Astrocyte (in vitro differentiated cells and primary cell): ENCODE measurements around the gene MYT1. TPM values are rescaled to one million over a fixed set of nuclear protein-coding genes. Genes with fewer than 3 reads are reported as not detected.

Source experiments
- DNase-seq: peaks from one replicate; pipeline ENCODE4 v3.0.0-alpha.2; 2010; ENCODE audit warnings: low read depth
- FAIRE-seq: peaks from 2 replicates; lab custom pipeline; 2011; peaks lifted over from hg19 to GRCh38; lab: Jason Lieb, UNC
- H2AFZ ChIP-seq: 2 replicates; pipeline ENCODE4 v1.6.0; 2012; ENCODE audit warnings: low read depth, low read length, inconsistent platforms
- H3K27ac ChIP-seq: 2 replicates; pipeline ENCODE4 v1.5.1; 2011; ENCODE audit warnings: low read depth, low read length, inconsistent platforms
- H3K27me3 ChIP-seq: 2 replicates; pipeline ENCODE4 v1.6.0; 2011; ENCODE audit warnings: low read length, inconsistent platforms; ENCODE audit not compliant: insufficient read depth
- H3K36me3 ChIP-seq: 2 replicates; pipeline ENCODE4 v1.5.1; 2011; ENCODE audit warnings: low read length, inconsistent platforms; ENCODE audit not compliant: insufficient read depth
- H3K4me1 ChIP-seq: 2 replicates; pipeline ENCODE4 v1.5.1; 2011; ENCODE audit warnings: low read length, inconsistent platforms; ENCODE audit not compliant: insufficient read depth
- H3K4me2 ChIP-seq: 2 replicates; pipeline ENCODE4 v1.6.0; 2012; ENCODE audit warnings: low read length, inconsistent platforms
- H3K4me3 ChIP-seq: 2 replicates; pipeline ENCODE4 v1.5.1; 2011; ENCODE audit warnings: low read depth, mild to moderate bottlenecking, low read length, inconsistent platforms; ENCODE audit not compliant: insufficient read depth
- H3K79me2 ChIP-seq: 2 replicates; pipeline ENCODE4 v1.6.0; 2012; ENCODE audit warnings: mild to moderate bottlenecking, low read length, inconsistent platforms; ENCODE audit not compliant: insufficient read depth
- H3K9ac ChIP-seq: 2 replicates; pipeline ENCODE4 v1.6.0; 2012; ENCODE audit warnings: mild to moderate bottlenecking, low read length, inconsistent platforms
- H3K9me3 ChIP-seq: 2 replicates; pipeline ENCODE4 v1.5.1; 2012; ENCODE audit warnings: low read depth, mild to moderate bottlenecking, low read length, inconsistent platforms; ENCODE audit not compliant: insufficient read depth
- H4K20me1 ChIP-seq: 2 replicates; pipeline ENCODE4 v1.6.0; 2012; ENCODE audit warnings: low read length, inconsistent platforms; ENCODE audit not compliant: insufficient read depth
- H3K27ac Mint-ChIP-seq: one replicate; pipeline ENCODE4 v1.8.0; 2021; ENCODE audit warnings: mild to moderate bottlenecking, mixed read lengths; ENCODE audit not compliant: unreplicated experiment
- H3K27me3 Mint-ChIP-seq: one replicate; pipeline ENCODE4 v1.8.0; 2021; ENCODE audit warnings: low read depth, mixed read lengths; ENCODE audit not compliant: unreplicated experiment
- H3K36me3 Mint-ChIP-seq: one replicate; pipeline ENCODE4 v1.8.0; 2021; ENCODE audit warnings: low read depth, mixed read lengths; ENCODE audit not compliant: unreplicated experiment
- H3K4me1 Mint-ChIP-seq: one replicate; pipeline ENCODE4 v1.8.0; 2021; ENCODE audit warnings: low read depth, mixed read lengths; ENCODE audit not compliant: unreplicated experiment
- H3K4me3 Mint-ChIP-seq: one replicate; pipeline ENCODE4 v1.8.0; 2021; ENCODE audit warnings: mild to moderate bottlenecking, moderate library complexity, mixed read lengths; ENCODE audit not compliant: unreplicated experiment
- H3K9me3 Mint-ChIP-seq: one replicate; pipeline ENCODE4 v1.8.0; 2021; ENCODE audit warnings: mild to moderate bottlenecking, mixed read lengths; ENCODE audit not compliant: unreplicated experiment
- EZH2 ChIP-seq: IDR thresholded peaks from 2 replicates; pipeline ENCODE4 v1.6.1; 2012; ENCODE audit warnings: mild to moderate bottlenecking, low read length, inconsistent platforms; ENCODE audit not compliant: insufficient read depth
- total RNA-seq: library from RNA; stranded (reverse); gene quantifications from 2 replicates; pipeline ENCODE4 v1.2.1, GENCODE V29; 2021
- TF ChIP-seq, protein P1 (sequence below): IDR thresholded peaks from 2 replicates; pipeline ENCODE4 v1.5.1; 2011; ENCODE audit warnings: low read depth, mild to moderate bottlenecking, inconsistent platforms, low read length, moderate library complexity; ENCODE audit not compliant: insufficient read depth

MYT1 gene
- total RNA-seq, 1 donor from 2014 or later = not detected

DNA sequence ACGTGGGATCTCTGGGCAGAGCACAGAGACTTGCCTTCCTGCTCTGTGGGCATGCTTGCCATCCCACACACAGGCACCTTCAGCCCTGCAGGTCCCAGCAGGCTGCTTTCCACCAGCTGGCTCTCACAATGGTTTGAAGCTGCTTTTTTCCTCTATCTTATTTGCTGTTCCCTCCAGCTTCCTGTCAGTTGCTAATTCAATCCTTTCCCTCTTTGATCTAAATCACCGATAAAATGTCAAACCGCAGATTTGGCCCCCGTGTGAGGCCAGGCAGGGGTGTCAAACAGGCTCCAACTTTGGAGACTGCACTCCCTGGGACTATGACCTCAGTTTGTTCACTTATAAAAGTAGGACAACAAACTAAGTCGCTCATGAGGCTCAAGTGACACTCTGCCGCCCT, 50.7 kb downstream of the MYT1 start:
- peaks cover 63% of the 10 kb centered on the region for H3K27me3 Mint-ChIP-seq
- FAIRE-seq = no peak
- Histone ChIP-seq H3K27me3 (peaks cover 25% of the 10 kb centered on the region), H3K4me3 (no peak overlapping the region), H3K9me3 (no peaks in the 10 kb centered on the region), H3K27ac (no peak overlapping the region), H3K4me2 (no peak overlapping the region), H2AFZ (no peak overlapping the region), H3K79me2 (no peaks in the 10 kb centered on the region), H3K4me1 (no peaks in the 10 kb centered on the region), H3K9ac (no peak overlapping the region), H3K36me3 (no peaks in the 10 kb centered on the region), H4K20me1 (no peaks in the 10 kb centered on the region)
- no peak overlapping the region for H3K27ac Mint-ChIP-seq
- H3K4me1 Mint-ChIP-seq = peaks cover 2% of the 10 kb centered on the region
- DNase-seq = no peak
- no peak overlapping the region for H3K4me3 Mint-ChIP-seq
- TF ChIP-seq, protein P1, sequence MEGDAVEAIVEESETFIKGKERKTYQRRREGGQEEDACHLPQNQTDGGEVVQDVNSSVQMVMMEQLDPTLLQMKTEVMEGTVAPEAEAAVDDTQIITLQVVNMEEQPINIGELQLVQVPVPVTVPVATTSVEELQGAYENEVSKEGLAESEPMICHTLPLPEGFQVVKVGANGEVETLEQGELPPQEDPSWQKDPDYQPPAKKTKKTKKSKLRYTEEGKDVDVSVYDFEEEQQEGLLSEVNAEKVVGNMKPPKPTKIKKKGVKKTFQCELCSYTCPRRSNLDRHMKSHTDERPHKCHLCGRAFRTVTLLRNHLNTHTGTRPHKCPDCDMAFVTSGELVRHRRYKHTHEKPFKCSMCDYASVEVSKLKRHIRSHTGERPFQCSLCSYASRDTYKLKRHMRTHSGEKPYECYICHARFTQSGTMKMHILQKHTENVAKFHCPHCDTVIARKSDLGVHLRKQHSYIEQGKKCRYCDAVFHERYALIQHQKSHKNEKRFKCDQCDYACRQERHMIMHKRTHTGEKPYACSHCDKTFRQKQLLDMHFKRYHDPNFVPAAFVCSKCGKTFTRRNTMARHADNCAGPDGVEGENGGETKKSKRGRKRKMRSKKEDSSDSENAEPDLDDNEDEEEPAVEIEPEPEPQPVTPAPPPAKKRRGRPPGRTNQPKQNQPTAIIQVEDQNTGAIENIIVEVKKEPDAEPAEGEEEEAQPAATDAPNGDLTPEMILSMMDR = no peak
- no peak for TF ChIP-seq EZH2
- H3K9me3 Mint-ChIP-seq = no peaks in the 10 kb centered on the region
- no peaks in the 10 kb centered on the region for H3K36me3 Mint-ChIP-seq

GRCh38 chr20:64216036-64216435, 51.8 kb downstream of the MYT1 start:
- Mint-ChIP-seq H3K4me3 (no peak overlapping the region), H3K4me1 (peaks cover 2% of the 10 kb centered on the region), H3K27me3 (peaks cover 55% of the 10 kb centered on the region), H3K27ac (no peak overlapping the region), H3K36me3 (no peaks in the 10 kb centered on the region), H3K9me3 (no peaks in the 10 kb centered on the region)
- no peak for FAIRE-seq
- no peak overlapping the region for H3K4me3 ChIP-seq
- peaks cover 27% of the 10 kb centered on the region for H3K27me3 ChIP-seq
- no peaks in the 10 kb centered on the region for H3K9me3 ChIP-seq
- DNase-seq = no peak
- H2AFZ ChIP-seq = no peak overlapping the region
- TF ChIP-seq, protein P1 = no peak
- no peak for TF ChIP-seq EZH2
- H3K4me2 ChIP-seq = no peak overlapping the region
- H3K79me2 ChIP-seq = no peaks in the 10 kb centered on the region
- no peaks in the 10 kb centered on the region for H4K20me1 ChIP-seq
- no peaks in the 10 kb centered on the region for H3K36me3 ChIP-seq
- H3K9ac ChIP-seq = no peak overlapping the region
- H3K4me1 ChIP-seq = no peaks in the 10 kb centered on the region
- no peak overlapping the region for H3K27ac ChIP-seq

DNA sequence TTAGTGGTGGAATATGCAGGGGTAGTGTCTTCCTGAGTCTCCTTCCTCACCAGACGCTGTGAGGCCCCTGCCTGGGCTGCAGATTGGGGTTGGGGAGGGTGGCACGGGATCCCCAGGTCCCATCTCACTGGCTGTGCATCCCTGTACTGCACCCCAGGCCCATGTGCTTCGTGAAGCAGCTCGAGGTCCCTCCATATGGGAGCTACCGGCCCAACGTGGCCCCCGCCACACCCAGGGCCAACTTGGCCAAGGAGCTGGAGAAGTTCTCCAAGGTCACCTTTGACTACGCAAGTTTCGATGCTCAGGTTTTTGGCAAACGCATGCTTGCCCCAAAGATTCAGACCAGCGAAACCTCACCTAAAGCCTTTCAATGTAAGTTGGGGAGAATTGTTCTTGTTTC, 52.7 kb downstream of the MYT1 start:
- Histone ChIP-seq H3K9ac (no peak overlapping the region), H3K27me3 (peaks cover 27% of the 10 kb centered on the region), H3K4me1 (peaks cover under 1% of the 10 kb centered on the region), H3K36me3 (no peaks in the 10 kb centered on the region), H3K4me2 (no peak overlapping the region), H2AFZ (no peak overlapping the region), H3K9me3 (no peaks in the 10 kb centered on the region), H3K27ac (no peak overlapping the region), H3K79me2 (no peaks in the 10 kb centered on the region), H3K4me3 (no peak overlapping the region), H4K20me1 (no peaks in the 10 kb centered on the region)
- no peak for TF ChIP-seq EZH2
- TF ChIP-seq, protein P1 = no peak
- H3K27me3 Mint-ChIP-seq = peaks cover 46% of the 10 kb centered on the region
- FAIRE-seq = no peak
- H3K4me1 Mint-ChIP-seq = peaks cover 7% of the 10 kb centered on the region
- DNase-seq = no peak
- H3K9me3 Mint-ChIP-seq = no peaks in the 10 kb centered on the region
- H3K27ac Mint-ChIP-seq = no peak overlapping the region
- no peak overlapping the region for H3K4me3 Mint-ChIP-seq
- H3K36me3 Mint-ChIP-seq = no peaks in the 10 kb centered on the region
